Activated CD8-positive, alpha-beta memory T cell treated with anti-CD3 and anti-CD28 coated beads for 24 hours (primary cell): ENCODE measurements around the gene RAB23.
"Not testable (repeated sequence)": the region's sequence is repeated elsewhere in the genome, so short reads cannot be mapped to it uniquely, and the experiment has no call there.

ENCODE experiments used
- DNase-seq: peaks from one replicate; pipeline ENCODE4 v3.0.0-alpha.2; 2020

RAB23 gene

DNA sequence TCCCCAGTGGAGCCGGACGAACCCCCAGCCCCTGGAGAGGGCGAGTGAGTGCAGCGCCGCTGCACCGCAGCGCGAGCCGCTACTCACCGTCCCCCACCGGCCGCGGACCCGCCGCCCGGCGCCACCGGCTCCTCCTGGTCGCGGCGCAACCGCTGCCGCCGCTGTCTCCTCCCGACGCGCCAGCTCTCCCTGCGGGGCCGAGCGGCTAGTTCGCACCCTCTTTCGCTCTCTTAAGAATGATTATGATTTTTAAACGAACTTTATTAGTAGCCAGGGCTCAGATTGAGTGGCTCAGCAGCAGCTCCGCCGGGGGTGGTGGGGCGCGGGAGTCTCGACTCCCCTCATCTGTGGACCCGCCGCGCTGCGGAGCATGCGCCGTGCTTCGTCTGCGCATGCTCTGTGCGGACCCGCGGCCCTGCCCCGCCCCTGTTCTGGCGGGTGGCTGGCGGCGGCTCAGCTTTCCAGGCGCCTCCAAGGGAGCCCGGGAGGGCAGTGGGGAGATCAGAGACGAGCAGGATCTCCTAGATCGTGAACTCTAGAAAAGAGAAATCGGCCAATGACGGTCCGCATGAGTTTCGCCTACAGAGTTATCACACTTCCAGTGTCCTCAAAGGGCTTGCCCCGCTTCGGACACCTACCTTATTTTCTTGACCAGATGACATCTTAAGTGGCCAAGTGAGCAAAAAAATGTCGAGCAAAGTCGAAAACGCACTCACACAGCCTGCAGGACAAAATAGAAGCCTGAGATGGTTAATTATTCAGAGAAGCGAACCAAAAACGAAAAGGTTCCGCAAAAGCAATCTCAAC, at the start of gene RAB23:
RAB23 (minus strand) TSS at position 372 of the 807 bp plus-strand sequence. CDS start 11,927 bp downstream, outside the sequence.
- peak; percentile 94 for DNase-seq

GRCh38 chr6:57268294-57268640, 46.2 kb upstream of the RAB23 start:
- no peak for DNase-seq

DNA sequence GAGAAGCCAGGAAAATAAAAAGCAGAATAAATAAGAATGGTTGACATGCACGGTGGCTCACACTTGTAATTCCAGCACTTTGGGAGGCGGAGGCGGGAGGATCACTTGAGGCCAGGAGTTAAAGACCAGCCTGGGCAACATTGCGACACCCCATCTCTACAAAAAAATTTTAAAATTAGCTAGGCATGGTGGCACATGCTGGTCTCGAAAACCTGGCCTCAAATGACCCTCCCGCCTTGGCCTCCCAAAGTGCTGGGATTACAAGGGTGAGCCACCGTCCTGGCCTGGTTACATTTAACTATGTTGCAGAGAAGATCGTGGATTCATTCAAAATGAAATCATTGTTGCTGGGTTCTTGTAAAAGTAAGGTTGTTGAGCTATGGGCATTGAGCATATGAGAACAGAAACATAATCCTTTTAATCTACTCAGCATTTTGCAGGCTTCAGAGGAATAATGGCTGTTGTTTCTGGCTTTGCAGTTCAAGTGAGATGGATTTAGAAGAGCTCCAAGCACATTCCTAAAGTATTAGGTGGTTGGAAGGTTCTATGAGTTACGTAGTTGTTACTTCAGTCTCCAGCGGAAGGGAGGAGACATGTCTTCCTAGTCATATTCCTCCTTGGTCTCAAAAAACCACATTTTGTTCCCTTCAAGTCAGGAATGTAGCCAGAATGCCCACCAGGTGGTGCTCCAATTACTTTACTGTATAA, 45.6 kb upstream of the RAB23 start:
- DNase-seq: no peak

- DNase-seq: no peak
Observed at GRCh38 chr6:57265755-57266221, 43.7 kb upstream of the RAB23 start.

DNA sequence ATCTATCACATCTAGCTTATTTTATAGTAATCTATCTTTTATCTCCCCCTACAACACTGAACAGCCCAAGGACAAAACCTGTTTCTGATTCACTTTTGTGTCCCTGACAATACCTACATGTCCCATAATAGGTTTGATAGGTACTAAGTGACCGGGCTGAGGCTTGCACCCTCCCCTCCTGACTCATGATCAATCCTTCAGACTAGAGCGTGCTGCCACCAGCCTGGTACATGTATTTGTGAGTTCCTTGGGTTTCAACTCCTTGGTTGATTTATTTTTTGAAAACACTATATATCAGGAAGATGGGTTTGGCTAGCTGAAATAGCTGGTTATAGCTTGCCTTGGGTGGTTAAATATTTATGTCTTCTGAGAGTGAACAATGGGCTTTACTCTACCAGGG, 41.6 kb upstream of the RAB23 start:
- DNase-seq: no peak

DNA sequence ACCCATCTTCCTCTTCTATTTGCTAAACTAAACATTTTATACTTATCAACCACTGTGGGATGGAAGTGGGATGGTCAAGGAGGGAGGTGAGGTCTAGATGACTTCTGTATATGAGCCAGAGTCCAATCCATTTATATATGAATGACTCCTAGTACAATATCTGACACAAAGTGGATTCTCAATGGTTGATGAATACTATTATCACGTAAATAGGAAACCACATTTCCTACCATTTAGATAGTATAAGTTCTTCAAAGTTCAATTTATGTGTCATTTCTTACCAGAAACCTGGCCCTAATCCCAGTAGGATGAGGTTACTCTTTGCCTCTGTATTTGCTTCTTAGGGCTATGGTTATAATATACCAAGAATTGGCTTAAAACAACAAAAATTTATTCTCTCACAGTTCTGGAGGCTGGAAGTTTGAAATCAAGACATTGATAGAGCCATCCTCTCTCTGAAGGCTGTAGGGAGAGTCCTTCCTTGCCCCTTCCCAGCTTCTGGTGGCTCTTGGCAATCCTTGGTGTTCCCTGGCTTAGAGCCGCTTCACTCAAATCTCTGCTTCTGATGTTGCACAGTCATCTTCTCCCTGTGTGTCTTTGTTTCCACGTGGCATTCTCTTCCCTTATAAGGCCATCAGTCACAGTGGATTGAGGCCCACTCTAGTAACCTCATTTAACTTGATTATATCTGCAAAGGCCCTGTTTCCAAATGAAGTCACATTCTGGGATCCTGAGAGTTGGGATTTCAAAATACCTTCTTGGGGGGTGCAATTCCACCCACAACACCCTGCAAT, 41.0 kb upstream of the RAB23 start:
- no peak for DNase-seq

DNA sequence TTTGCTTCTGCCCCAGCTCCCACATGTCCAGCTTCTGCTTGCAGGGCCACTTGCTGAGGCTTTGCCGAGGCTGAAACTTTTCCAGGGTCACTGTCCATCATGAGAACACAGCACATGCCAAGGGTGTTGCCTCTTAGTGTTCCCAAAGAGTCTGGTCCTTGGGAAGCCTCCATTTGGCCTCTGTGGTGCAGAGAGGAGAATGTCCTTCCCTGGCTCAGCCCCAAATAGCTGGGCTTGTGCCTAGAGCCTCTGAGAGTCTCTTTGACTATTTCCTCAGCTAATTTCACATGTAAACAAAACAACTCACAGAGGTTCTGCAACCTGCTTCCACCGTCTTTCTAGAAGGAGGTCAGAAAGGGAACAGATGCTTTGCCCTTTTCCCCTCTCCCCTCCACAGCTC, 40.4 kb upstream of the RAB23 start:
- DNase-seq: no peak

GRCh38 chr6:57261926-57262325, 39.8 kb upstream of the RAB23 start:
- DNase-seq: no peak

GRCh38 chr6:57259064-57259463, 37.0 kb upstream of the RAB23 start:
- no peak for DNase-seq

GRCh38 chr6:57257911-57258541, 35.9 kb upstream of the RAB23 start:
- no peak for DNase-seq

DNA sequence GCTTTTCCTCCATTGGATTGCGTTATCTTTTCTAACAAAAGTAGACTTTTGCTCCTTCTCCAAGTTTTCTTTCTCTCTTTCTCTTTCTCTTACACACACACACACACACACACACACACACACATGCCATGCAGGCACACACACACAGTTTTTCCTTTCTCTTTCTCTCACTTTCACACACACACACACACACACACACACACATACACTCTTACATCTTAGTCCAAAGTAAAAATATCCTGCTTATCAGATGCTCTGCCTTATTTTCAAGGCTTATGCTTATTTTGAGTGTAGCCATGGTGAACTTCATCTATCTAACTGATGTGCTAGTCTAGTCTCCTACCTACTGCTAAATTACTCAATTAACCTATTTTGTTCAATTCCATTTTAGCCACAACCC, 34.4 kb upstream of the RAB23 start:
- no peak for DNase-seq

GRCh38 chr6:57255451-57256169, 33.5 kb upstream of the RAB23 start:
- DNase-seq: no peak

DNA sequence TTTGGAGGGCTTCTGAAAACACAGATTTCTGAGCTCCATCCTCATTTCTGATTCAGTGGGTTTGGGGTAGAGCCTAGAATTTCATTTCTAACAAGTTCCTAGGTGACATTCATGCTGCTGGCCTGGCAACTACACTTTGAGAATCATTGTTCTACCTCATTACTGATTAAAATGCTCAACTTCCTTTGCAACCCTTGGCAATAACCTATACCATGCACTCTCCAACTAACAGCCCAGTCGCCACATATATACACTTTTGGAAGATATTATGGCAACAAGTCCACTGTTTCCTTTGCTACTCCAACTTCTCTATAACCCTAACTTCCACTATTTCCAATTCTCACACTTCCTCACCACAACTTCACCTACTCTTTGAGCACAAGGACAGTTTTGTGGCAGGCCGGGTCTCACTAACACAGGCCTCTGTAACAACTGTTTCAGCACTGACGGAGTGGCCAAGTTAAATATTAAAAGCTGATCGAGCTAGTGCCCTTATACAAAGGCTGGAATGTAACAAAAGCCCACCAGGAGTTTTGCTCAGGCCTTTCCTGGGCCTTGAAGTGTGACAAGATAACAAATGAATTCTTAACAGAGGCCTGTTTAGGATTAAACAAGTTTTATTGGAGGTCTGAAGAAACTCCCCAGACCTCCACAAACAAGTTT, 32.1 kb upstream of the RAB23 start:
- no peak for DNase-seq

- DNase-seq: no peak
Observed at GRCh38 chr6:57252975-57253374, 30.9 kb upstream of the RAB23 start.

DNA sequence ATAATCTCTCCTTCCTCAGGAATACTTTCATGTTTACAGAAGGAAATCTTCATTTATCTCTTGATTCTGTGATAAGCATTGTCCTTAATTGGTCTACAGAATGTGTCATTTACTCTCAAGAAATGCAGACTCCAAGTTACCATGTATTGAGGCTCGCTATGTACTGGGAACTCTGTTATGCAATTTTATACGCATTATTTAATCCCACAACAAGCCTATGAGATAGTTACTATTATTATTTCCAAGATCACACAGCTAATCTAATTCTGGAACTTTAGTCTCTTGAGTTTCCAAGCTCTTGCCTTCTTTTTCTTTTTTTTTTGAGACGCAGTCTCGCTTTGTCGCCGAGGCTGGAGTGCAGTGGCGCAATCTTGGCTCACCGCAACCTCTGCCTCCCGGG, 30.0 kb upstream of the RAB23 start:
- no peak for DNase-seq

DNA sequence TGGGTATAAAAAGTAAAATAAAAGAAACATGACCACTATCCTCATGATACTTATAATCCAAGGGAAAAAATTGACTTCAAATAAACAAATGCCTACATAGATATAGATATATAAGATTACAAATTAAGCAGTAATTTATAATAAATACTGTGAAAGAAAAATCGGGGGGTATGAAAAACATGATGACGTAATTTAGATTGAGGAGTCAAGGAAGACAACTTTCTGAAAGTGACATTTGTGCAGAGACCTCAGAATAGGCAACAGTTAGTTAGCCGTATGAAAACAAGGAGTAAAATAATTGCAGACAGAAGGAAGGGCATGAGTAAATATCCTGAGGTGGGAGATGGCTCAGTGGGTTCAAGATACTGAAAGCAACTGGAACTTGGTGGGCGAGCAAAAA, 28.2 kb upstream of the RAB23 start:
- no peak for DNase-seq

GRCh38 chr6:57248311-57248895, 26.3 kb upstream of the RAB23 start:
- no peak for DNase-seq

DNA sequence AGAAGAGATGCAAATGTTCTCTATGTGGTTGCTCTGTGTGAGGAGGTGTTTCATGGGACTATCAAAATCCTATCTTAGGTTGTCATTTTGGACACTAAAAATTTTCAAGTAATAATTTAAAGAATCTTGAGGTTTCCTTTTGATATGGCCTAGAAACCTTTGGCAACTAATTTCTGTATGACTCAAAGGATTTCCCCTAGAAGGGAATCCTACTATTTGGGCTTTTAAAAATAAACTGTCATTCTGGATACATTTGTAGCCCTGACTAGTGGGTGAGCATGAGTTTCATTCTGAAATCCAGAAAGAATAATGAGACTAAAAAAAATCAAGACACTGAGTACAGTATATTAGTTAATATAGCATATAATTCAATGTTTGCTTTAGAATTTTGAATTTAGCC, 25.5 kb upstream of the RAB23 start:
- no peak for DNase-seq

- no peak for DNase-seq
Observed at GRCh38 chr6:57246307-57246706, 24.2 kb upstream of the RAB23 start.

- no peak for DNase-seq
Observed at GRCh38 chr6:57243954-57244353, 21.8 kb upstream of the RAB23 start.

DNA sequence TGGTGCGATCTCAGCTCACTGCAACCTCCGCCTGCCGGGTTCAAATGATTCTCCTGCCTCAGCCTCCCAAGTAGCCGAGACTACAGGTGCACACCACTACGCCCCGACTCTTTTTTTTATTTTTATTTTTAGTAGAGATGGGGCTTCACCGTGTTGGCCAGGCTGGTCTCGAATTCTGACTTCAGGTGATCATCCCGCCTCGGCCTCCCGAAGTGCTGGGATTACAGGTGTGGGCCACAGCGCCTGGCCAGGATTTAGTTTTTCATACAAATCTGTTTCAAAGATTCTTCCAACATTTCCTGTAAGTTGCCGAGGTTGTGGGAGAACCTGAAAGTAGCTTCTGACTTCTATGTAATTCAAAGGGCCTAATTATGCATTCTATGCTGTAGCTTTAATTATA, 21.4 kb upstream of the RAB23 start:
- not testable (repeated sequence) for DNase-seq
